GM21447 (cell line): ENCODE results near the gene SEC14L1.

ENCODE experiments used
- ATAC-seq: cut with Tn5 transposase; IDR thresholded peaks from one replicate; pipeline ENCODE4 v1.9.1; 2021; ENCODE audit not compliant: unreplicated experiment

The SEC14L1 gene

GRCh38 chr17:77188084-77189066 lies 47.6 kb downstream of the SEC14L1 start:
- no peak for ATAC-seq

DNA sequence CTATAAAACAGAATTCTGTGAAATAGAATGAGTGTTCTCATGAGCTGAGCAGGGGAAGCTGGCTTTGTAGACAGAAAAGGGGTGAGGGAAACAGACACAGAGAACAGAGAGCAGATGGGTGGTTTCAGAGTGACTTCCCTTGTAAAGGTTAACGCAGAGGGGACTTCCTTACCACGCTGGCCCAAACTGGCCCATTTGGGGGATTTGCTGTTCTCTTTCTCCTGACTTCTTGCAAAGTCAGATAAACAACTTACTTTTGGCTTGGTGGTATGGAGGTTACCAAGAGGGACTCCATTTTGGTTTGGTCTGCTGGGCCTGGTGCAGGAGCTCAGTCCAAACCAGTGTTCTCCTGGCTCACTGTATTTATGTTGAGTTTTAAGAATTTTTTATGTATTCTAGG lies 48.4 kb downstream of the SEC14L1 start:
- ATAC-seq, result peak; percentile 59

GRCh38 chr17:77190576-77190975 lies 49.8 kb downstream of the SEC14L1 start:
- ATAC-seq, result no peak

- no peak for ATAC-seq
These were observed 50.5 kb downstream of the SEC14L1 start for GRCh38 chr17:77191244-77191643.

DNA sequence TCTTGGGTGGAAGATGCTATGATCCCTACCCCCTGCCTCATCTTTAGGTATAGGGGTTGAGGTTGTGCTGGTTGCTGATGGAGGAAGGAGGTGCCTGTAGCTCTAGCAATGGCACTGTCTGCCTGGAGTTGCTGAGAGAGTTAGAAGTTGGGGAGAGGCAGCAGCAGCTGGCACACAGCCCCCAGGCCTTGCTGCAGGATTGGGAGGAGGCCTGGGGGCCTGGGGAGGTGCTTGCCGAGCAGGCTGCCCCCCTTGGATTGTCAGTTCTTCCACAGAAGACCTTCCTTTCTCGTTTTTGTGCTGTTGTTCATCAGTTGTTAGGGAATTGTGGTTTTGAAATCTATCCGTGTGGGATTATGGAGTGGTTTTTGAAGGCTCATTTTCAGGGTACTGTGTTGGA lies 52.9 kb downstream of the SEC14L1 start:
- ATAC-seq, result no peak

GRCh38 chr17:77194179-77194578 lies 53.4 kb downstream of the SEC14L1 start:
- no peak for ATAC-seq

DNA sequence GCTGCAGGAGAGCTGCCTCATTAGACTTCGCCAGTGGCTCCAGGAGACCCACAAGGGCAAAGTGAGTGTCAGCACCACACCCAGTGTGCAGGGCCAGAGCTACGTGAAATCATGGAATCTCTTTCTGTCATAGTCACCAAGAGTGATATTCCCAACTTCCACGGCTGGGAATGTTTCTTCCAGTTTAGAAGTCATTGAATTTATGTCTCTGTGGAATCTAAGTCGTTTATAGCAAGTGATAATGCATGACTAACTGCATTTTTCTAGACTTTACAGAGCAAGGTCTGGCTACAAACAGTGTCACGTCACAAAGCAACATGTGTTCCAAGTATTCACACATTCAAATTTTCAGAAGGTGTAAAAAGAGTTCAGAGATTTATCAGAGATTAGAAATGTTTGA lies 55.5 kb downstream of the SEC14L1 start:
- no peak for ATAC-seq

DNA sequence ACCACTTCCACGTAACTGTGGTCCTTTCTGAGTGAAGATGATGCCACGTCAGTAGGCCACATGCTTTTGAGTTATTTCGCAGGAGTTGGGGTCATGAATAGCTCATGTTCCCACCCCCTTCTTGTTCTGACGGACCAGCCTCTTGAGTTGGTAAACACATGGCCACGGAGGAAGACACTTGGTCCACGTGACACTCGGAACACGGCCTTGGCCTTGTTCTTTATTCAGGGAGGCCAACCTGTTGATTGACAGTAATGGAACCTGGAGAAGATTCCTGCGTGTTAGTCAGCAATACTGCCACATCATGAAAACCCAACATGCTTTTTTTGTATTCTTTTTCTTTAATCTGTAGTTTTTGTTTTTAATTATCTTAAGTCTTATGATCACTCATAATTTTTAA lies 56.3 kb downstream of the SEC14L1 start:
- no peak for ATAC-seq

DNA sequence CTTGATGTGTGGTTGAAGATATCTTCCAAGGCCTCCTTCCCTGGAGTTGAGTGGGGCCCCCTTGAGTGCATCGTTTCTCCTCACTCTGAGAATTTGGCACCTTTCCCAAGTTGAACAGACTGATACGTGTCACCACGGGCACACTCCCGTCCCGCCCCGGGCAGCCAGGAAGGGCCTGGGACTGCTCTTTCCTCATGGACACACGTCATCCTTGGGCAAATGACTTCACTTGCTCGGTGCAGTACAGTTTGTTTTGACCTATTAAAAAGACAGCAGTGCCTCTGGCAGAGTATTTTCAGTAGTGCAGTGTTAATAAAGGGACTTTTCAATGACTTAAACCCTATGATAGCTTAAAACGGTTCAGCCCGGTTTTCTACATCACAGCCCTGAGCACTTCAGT lies 59.9 kb downstream of the SEC14L1 start:
- no peak for ATAC-seq

- ATAC-seq, result no peak
These were observed 62.7 kb downstream of the SEC14L1 start for GRCh38 chr17:77203436-77203835.

DNA sequence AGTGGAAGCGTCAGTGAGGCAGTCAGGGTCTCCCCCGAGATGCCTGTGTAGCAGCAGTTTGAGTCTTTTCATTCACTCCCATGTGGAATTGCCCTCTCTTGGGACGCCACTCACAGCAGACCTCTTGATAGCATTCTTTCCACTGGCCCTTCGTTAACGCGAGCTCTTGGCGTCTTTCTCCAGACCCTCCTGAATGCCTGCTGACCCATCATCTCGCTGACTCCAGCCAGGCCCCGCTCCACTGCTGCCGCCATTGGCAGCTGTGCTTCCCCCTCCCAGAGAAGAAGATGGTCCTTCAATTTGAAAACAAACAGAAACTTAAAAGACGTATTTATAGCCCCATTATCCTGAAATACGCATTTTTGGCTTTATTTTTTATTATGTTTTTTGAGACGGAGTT lies 63.1 kb downstream of the SEC14L1 start:
- no peak for ATAC-seq

DNA sequence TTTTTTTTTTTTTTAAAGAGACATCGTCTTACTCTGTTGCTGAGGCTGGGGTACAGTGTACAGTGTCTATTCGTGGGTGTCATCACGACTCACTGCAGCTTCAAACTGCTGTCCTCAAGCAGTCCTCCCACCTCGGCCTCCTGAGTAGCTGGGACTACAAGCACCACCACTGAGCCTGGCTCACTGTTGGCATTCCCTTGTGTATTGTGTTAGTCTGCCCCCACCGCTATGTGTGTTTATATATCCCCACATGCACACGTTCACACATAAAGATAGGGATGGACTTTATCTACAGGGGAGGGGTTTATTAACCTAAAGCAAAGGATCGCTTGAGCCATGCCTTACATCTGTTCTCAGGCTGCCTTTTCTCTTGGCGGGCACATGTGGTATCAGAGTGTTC lies 63.8 kb downstream of the SEC14L1 start:
- ATAC-seq, result no peak

- ATAC-seq, result peak; percentile 57
These were observed 64.8 kb downstream of the SEC14L1 start for GRCh38 chr17:77205396-77206125.

GRCh38 chr17:77206158-77206956 lies 65.6 kb downstream of the SEC14L1 start:
- no peak for ATAC-seq

- no peak for ATAC-seq
These were observed 67.0 kb downstream of the SEC14L1 start for GRCh38 chr17:77207689-77208216.

DNA sequence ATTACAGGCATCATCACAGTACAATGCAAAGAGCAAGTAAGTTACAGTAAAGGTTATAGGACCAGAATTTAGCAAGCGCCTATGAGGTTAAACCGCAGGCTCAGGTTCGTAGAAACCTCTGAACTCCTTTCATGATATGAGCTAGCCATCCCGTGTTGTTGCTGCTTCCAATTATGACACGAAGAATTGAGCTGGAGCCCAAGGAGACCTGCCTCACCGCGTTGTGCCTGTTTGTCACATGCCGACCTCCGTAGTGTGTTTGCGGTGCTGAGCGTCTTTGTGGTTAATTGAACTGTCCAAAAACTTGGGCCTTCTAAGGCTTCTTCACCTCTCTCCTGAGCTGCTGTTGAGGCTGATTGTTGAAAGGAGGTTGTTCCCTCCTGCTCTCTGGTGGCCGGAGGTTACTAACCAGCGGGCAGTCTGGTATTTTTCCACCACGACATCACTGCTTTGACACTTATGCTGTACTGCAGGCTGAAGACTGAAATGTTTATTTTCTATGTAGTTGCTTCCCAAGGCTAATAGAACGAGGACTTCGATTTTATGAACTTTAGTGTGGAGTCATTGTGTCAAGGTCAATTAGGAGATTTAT lies 67.5 kb downstream of the SEC14L1 start:
- no peak for ATAC-seq

DNA sequence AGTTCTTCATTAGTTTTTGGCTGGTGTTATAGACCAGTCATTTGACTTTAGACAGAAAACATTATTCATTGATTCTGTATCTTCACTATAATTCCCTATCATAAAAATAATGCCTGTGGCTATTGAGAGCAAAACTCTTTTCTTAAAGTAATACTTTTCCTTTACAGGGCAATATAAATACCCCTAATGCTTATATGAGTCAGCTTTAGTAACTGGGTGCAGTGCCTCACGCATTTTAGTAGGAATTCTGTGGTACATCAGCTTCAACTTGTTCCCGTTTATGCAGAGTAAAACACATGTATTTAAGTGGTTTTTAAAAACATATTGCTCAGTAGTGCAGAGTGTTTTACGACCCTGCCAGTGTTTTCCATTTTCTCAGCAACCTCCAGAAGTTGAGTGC lies 68.1 kb downstream of the SEC14L1 start:
- ATAC-seq, result no peak

GRCh38 chr17:77209330-77209748 lies 68.6 kb downstream of the SEC14L1 start:
- no peak for ATAC-seq

- no peak for ATAC-seq
These were observed 69.6 kb downstream of the SEC14L1 start for GRCh38 chr17:77210331-77210730.

GRCh38 chr17:77210946-77211541 lies 70.3 kb downstream of the SEC14L1 start:
- no peak for ATAC-seq
